TTC549 (cell line): ENCODE results near the gene FBLN1.
"Not testable (repeated sequence)": the region's sequence is repeated elsewhere in the genome, so short reads cannot be mapped to it uniquely, and the experiment has no call there.

ENCODE experiments used
- FAIRE-seq: peaks from 2 replicates; lab custom pipeline; 2012; peaks lifted over from hg19 to GRCh38; lab: Jason Lieb, UNC

Gene FBLN1

DNA sequence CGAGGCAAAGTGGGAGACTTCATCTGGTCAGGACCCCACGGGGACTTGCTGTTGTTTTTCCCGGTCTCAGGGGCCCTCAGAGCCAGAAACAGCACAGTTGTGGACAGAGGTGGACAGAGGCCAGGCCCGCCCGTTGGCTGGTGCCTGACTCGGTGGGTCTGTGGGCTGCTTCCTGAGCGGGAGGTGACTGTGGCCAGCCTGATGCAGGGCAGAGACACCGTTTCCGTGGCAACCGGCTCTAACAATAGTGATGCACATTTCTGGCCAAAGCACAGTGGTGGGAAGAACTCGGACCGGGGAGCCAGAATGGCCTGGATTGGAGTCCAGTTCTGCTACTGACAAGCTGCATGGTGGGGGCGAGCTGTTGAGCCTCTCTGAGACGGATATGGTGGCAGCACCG is 110.3 kb downstream of the FBLN1 start:
- FAIRE-seq: no peak

DNA sequence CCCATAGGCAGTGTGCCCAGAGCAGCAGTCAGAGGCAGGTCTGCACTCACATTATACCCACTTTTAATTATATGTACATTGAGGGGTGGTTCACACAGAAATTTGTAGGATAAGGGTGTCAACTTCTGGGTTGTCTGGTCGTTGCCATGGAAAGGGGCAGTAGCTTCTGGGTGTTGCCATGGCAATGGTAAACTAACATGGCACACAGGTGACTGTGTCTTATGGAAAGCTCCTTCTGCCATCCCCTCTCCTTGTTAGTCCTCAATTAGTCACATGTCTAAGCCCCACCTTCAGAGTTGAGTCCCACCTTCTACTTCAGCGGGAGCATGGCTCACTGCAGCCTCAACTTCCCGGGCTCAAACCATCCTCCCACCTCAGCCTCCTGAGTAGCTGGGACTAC is 112.7 kb downstream of the FBLN1 start:
- FAIRE-seq: no peak

DNA sequence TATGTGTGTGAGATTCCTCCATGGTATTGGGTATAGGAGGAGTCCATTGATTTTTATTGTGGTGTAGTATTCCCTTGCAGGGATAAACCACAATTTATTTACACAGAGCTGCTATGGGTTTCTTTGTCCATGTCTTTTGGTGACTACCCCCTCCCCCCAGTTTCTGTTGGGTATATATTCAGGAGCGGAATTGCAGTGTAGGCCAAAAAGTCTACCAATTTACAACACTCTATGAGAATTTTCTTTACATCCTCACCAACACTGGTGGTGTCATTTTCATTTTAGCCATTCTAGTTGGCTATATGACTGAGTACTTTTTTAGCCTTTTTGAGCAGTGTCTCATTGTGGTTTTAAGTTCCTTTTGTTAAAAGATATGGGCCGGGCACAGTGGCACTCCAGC is 113.7 kb downstream of the FBLN1 start:
- FAIRE-seq: no peak

DNA sequence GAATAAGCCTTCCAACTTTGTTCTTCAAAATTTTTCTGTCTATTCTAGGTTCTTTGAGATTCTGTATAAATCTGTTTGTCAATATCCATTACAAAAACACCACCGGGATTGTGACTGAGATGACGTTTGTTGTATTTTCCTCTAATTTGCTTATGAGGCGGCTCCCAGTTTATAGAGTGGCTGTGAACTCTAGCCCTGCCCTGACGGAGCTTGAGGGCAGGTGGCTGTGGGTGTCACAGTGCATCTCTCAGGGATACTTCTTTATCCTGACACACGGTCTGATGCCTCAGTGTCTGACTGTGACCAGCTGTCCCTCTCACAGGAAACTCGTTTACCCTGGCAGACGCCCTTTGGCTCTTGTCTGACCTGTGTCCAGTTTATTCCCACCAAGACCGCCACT is 115.3 kb downstream of the FBLN1 start:
- FAIRE-seq: no peak

- FAIRE-seq: no peak
Measured at GRCh38 chr22:45620706-45621105, 118.0 kb downstream of the FBLN1 start.

DNA sequence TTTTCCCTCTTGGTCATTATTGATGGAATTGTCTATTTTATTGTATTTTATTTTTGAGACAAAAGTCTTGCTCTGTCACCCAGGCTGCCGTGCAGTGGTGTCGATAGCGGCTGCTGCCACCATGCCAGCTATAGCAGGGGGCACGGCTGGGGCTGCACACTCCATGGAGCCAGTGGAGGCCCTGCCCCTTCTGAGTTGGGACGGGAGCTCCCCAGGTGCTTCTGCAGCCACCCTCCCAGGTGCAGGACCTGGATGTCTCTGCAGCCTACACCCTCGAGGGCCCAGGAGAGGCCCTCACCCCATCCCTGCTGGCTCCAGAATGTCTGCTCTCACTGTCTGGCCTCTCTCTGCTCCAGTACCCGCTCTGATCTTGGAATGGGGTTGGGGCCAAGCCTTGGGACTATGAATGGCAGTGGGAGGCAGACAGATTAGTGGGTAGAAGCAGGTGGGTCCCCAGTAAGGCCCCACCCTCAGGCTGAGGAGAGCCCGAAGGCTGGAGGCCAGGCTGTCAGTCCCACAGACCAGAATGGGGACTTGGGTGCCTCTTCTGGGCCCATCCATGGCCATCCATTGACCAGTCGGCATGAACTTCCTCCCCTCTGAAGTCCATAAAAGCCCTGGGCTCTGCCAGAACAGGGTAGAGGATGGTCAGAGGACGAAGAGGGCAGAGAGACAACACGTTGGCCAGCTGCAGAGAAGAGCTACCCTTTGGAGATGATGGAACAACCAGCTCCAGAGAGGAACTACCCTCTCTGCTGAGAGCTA is 119.3 kb downstream of the FBLN1 start:
- no peak for FAIRE-seq

- not testable (repeated sequence) for FAIRE-seq
Measured at GRCh38 chr22:45623464-45624145, 120.9 kb downstream of the FBLN1 start.

DNA sequence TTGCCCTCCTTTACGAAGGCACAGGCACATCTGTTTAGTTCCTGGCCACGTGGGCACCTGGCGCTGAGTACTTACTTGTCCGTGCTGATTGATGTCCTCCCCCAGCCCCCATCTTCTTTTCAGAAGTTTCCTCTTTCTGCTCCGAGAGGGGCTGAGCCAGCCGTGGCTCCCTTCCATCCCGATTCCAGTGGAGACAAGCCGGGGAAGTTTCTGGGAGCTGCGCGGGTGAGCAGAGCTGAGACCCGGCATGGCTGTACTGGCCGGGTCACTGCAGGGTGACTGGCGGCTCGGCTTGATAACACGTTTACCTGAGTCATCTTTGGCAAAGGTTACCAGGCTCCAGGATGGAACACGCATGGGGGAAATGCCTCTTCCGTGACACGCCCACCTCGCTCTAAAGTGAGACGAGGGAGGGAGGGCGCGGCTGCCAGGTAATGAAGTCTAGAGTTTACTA is 123.5 kb downstream of the FBLN1 start:
- no peak for FAIRE-seq

DNA sequence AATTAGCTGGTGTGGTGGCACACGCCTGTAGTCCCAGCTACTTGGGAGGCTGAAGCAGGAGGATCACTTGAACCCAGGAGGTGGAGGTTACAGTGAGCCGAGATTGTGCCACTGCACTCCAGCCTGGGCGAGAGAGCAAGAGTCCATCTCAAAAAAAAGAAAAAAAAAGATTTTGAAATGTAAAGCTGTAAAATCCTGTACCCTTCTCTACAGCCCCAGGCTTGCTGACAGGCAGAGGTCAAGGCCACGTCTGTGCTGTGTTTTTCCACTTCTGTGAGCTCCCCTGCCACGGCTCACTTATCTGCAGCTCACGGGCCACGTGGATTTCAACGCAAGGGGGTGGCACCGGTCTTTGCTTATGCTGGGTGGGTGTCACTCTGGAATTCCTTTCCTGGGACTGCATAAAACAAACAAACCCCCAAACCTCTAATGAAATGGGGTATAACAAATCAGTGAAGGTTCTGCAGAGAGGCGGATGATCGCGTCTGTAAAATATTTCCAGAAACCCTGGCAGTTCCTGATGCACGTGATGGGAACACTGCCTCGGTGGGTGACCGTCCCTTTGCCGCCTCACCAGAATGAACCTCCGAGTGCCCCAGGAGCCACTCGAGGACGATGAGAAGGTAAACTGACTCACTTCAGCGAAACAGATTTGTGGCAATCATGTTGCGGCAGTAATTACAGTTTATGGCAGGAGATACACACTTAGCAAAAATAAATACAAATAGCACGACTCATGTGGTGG is 125.0 kb downstream of the FBLN1 start:
- FAIRE-seq: no peak

GRCh38 chr22:45628515-45628914 is 125.8 kb downstream of the FBLN1 start:
- FAIRE-seq: no peak

- FAIRE-seq: no peak
Measured at GRCh38 chr22:45629469-45630089, 126.9 kb downstream of the FBLN1 start.

DNA sequence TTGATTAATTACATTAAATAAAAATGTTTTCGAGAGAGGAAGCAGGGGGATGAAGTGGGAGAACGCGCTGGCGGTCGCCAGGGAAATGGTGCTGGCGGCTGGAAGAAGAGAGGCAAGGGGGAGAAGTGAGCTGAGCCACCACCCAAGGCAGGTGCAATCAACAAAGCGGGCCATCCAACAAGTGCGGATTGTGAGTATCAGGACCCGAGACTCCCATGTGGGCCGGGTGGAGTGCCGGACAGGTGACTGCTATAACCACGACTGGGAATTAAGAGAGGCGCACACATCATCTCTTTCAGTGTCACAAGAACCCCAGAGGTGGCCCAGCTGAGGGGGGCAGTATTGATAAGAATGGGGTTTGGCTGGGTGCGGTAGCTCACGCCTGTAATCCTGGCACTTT is 127.8 kb downstream of the FBLN1 start:
- FAIRE-seq: no peak

GRCh38 chr22:45631140-45631840 is 128.6 kb downstream of the FBLN1 start:
- no peak for FAIRE-seq

DNA sequence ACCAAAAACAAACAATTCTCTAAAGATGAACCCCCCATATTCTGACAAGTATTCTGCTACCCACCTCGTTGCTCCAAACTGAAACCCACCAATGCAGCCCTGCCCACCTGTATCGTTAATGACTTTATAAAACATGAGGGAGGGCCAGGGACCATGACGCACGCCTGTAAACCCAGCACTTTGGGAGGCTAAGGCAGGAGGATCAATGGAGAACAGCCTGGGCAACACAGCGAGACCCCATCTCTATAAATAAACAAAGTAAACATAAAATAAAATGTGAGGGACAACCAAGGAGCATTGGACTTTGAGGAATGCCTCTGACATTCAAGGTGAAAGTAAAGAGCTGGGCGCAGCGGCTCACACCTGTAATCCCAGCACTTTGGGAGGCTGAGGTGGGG is 129.2 kb downstream of the FBLN1 start:
- FAIRE-seq: no peak

DNA sequence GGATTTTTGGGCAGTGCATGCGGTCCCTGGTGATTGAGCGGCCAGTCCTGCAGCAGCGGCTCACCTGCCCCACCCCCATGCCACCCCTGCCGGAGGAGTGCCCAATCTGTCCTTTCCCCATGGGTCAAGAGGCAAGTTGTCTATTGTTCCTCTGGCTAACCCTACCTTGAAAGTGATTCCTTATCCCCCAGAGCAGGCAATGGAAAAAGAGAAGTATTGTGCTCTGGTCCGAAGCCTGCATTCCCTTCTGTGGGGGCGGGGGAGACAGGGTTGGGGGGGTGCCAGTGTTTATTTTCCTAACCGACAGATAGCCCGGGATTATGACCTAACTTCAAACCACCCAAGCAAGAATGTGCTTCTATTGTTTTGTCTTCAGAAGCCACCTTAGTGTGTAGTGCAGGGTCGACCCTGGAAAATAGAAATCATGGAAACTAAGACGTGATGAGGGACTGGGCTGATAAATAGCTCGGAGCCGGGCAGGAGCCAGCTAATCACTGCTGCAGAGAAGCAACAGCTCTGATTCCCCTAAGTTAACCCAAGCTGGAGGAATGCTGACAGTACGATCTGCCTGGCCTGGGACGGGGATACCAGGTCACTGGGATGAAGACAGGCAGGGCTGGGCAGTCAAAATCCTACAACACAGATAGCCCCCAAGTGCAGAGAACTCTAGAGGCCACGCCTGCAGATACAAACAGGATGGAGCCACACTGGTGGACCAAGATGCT is 130.3 kb downstream of the FBLN1 start:
- no peak for FAIRE-seq

DNA sequence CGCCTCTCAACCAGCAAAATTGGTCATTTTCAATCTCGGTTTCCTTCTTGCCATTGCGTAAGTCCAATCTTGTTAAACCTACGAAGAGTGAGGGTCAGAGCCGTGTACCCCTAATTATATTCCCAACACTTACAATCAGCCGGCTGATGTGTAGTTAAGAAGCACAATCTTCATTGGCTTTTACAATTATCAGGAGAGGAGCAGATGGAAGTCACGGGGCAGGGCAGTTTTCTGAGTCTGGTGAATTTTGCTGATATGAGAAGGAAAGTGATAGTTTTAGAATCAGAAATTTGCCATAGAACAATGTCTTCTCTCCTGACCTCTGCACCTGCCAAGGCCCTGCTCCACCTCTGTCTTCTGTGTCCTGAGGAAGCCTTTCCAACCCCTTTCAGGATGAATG is 134.0 kb downstream of the FBLN1 start:
- no peak for FAIRE-seq

- no peak for FAIRE-seq
Measured at GRCh38 chr22:45638197-45638596, 135.5 kb downstream of the FBLN1 start.

GRCh38 chr22:45638834-45639746 is 136.4 kb downstream of the FBLN1 start:
- FAIRE-seq: no peak

DNA sequence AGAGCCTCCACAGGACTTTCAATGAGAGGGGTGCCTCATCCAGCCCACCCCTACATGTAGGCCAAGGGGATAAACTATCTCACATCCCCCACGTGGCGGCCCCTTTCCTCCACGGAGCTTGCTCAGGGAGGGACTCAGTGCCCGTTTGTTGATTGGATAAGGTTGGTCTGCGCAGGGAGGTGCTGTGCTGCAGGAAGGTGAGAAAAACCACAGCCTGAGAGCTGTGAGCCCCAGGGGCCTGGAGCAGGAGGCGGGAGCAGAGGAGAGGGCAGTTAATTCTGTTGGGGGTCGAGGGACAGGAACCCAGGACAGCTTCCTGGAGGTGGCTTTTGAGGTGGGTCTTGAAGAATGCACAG is 137.0 kb downstream of the FBLN1 start:
- FAIRE-seq: no peak

DNA sequence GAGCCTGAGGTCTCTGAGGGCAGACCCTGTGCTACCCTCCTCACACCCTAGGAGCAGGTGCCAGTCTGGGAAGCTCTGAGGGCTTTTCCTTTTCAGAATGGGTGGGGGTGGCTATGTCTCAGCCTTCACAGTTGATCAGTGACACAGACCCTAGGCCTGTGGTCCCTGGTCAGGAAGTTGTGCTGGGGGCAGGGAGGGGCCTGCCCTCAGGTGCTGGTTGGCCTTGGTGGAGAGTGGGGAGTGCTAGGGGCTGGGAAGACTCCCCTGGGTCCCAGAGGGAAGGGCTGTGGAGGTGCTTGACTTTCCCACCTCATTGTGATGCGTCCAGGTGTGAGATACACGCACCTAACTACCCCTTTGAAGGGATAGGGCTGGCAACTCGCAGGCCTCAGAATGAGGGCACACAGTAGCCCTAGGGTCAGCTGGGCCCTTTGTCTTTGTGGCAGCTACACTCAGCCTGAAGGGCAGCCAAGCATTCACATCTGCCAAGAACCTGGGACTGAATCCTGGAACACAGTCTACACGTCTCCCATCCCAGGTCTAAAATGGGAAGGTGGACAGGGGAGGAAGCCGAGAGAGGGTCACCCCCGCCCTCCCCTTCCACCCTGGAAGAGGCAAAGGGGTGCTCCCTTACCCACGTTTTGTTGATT is 137.7 kb downstream of the FBLN1 start:
- no peak for FAIRE-seq
